ENCODE data around the gene IL19.

The IL19 gene

DNA sequence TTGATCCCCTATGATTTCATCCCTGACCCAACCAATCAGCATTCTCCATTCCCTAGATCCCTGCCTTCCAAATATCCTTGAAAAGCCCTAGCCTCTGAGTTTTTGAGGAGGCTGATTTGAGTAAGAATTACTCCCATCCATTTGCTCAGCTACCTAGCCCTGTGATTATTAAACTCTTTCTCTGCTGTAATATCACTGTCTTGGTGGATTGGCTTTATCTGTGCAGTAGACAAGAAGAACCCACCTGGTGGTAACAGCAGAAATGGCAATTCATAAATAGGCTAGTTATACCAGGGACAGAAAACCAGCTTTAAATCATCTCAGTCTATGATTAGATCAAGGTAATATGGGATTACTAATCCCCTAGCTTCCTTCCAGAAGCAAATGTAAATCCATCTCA is 107.9 kb downstream of the IL19 start:
- Mint-ChIP-seq H3K9me3 (peaks cover 24% of the 10 kb centered on the region), H3K27me3 (no peaks in the 10 kb centered on the region), H3K27ac (no peak overlapping the region), H3K36me3 (ENCODE audit: low read depth) (peaks cover 4% of the 10 kb centered on the region), H3K4me1 (ENCODE audit: low read depth) (peaks cover 17% of the 10 kb centered on the region), H3K4me3 (no peak overlapping the region)
- no peak for DNase-seq

DNA sequence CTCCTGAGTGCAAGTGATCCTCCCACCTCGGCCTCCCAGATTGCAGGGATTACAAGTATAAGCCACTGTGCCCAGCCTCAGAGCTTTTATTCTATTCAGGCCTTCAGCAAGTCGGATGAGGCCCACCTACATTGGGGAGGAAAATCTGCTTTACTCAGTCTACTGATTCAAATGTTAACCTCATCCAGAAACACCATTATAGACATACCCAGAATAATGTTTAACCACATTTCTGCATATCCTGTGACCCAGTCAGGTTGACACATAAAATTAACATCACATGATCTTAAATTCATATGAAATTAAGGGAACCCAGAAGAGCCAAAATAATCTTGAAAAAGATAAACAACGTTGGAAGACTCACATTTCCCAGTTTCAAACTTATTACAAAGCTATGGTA is 109.7 kb downstream of the IL19 start:
- Mint-ChIP-seq H3K27ac (peak overlapping the region; percentile 36), H3K4me3 (no peak overlapping the region), H3K27me3 (no peaks in the 10 kb centered on the region), H3K9me3 (peaks cover 24% of the 10 kb centered on the region), H3K36me3 (ENCODE audit: low read depth) (peaks cover 3% of the 10 kb centered on the region), H3K4me1 (ENCODE audit: low read depth) (peaks cover 17% of the 10 kb centered on the region)
- no peak for DNase-seq

DNA sequence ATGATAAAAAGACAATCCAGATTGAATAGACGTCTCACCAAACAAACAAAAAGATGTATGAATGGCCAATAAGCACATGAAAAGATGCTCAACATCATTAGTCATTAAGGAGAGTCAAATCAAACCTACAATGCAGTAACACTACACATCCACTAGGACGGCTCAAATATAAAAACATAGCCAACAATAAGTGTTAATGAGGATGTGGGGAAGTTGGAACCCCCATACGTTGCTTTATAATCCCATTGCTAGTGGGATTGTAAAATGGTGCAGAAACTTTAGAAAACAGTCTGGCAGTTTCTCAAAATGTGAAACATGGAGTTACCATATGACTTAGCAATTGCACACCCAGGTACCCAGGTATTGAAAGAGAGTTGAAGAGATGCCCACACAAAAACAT is 112.0 kb downstream of the IL19 start:
- no peak overlapping the region for H3K27ac Mint-ChIP-seq
- peaks cover 17% of the 10 kb centered on the region for H3K9me3 Mint-ChIP-seq
- peaks cover 3% of the 10 kb centered on the region for H3K36me3 Mint-ChIP-seq (ENCODE audit: low read depth)
- H3K4me1 Mint-ChIP-seq (ENCODE audit: low read depth): peaks cover 17% of the 10 kb centered on the region
- H3K4me3 Mint-ChIP-seq: no peak overlapping the region
- no peaks in the 10 kb centered on the region for H3K27me3 Mint-ChIP-seq
- no peak for DNase-seq

DNA sequence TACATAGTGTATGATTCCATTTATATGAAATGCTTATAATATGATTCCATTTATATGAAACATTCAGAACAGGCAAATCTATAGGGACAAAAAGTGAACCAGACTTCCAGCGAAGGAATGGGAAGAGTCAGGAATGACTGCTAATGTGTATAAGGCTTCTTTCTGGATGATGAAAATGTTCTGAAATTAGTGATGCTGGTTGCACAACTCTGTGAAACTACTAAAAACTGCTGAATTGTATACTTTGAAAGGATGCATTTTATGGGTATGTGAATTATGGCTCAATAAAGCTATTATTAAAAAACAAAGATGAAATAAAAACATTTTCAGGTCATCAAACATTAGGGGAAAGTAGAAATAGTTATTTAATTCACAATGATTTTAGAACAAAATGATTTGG is 112.6 kb downstream of the IL19 start:
- no peaks in the 10 kb centered on the region for H3K27me3 Mint-ChIP-seq
- H3K36me3 Mint-ChIP-seq (ENCODE audit: low read depth): peaks cover 2% of the 10 kb centered on the region
- peaks cover 17% of the 10 kb centered on the region for H3K4me1 Mint-ChIP-seq (ENCODE audit: low read depth)
- peaks cover 11% of the 10 kb centered on the region for H3K9me3 Mint-ChIP-seq
- H3K27ac Mint-ChIP-seq: no peak overlapping the region
- DNase-seq: no peak
- no peak overlapping the region for H3K4me3 Mint-ChIP-seq

DNA sequence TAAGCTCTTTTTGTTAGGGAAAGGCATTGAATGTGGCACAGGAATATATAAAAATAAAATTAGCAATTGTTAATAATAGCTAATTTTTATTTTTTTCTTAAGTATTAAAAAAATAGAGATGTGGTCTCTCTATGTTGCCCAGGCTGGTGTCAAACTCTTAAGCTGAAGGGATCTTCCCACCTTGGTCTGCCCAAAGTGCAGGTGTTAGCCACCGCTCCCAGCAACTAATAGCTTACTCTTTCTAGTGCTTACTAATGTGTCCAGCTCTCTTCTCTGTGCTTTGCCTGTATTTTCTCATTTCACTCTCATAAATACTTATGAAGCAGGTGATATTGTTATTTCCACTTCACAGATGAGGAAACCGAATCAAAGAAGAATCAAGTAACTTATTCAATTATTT is 113.3 kb downstream of the IL19 start:
- DNase-seq: no peak
- H3K27ac Mint-ChIP-seq: no peak overlapping the region
- peaks cover 6% of the 10 kb centered on the region for H3K9me3 Mint-ChIP-seq
- H3K36me3 Mint-ChIP-seq (ENCODE audit: low read depth): no peaks in the 10 kb centered on the region
- H3K4me3 Mint-ChIP-seq: no peak overlapping the region
- H3K4me1 Mint-ChIP-seq (ENCODE audit: low read depth): peaks cover 20% of the 10 kb centered on the region
- H3K27me3 Mint-ChIP-seq: no peaks in the 10 kb centered on the region

DNA sequence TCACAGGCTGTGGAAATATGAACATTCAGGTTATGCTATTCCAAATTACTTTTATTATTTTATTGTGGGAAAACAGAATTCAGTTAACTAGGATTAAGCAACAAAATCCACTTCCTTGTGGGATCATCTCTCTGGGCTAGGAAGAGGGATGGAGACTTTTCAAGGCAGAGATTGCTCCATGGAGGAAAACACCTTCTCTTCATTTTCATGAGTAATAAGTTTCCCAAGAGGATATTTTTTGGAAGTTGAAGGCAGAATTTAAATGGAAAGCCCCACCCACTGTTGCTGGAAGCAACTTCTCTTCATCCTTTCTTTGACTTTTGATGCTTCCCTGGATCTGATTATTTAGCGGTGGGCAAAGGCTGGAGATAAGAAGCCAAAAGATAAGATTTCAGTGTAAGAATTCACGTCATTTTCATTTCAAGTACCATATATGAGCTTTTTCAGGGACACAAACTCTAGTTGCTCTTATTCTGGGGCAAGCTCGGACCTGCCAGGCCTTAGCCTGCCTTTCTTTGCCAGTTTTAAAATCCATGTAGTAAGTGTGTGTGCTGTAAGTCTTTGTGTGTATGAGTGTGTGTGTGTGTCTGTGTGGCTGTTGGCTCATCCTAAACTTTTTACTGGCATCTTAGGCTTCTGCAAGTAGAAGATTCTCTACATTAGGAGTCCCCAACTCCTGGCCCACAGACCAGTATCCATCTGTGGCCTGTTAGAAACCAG is 114.9 kb downstream of the IL19 start:
- no peak for DNase-seq
- Mint-ChIP-seq H3K36me3 (ENCODE audit: low read depth) (no peaks in the 10 kb centered on the region), H3K9me3 (no peaks in the 10 kb centered on the region), H3K4me3 (no peak overlapping the region), H3K27ac (no peak overlapping the region), H3K4me1 (ENCODE audit: low read depth) (peaks cover 26% of the 10 kb centered on the region), H3K27me3 (no peaks in the 10 kb centered on the region)

DNA sequence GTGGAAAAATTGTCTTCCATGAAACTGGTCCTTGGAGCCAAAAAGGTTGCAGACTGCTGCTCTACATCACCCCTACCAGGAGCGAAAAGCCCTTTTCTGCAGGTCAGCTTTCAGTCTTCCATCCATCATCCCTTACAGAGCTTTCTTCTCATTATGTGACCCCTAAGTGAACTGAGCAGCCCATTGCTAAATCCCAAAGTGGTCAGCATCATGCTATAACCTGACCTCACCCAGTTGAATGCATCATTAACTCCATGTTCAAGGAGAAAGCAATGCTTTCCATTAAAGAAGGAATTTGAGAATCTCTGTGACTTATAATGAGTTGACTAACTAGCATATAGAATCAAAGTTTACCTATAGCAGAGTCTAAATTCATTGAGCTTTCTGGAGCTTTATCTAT is 116.3 kb downstream of the IL19 start:
- Mint-ChIP-seq H3K9me3 (no peaks in the 10 kb centered on the region), H3K36me3 (ENCODE audit: low read depth) (no peaks in the 10 kb centered on the region), H3K4me3 (no peak overlapping the region), H3K27ac (no peak overlapping the region), H3K27me3 (no peaks in the 10 kb centered on the region), H3K4me1 (ENCODE audit: low read depth) (peaks cover 36% of the 10 kb centered on the region)
- no peak for DNase-seq

DNA sequence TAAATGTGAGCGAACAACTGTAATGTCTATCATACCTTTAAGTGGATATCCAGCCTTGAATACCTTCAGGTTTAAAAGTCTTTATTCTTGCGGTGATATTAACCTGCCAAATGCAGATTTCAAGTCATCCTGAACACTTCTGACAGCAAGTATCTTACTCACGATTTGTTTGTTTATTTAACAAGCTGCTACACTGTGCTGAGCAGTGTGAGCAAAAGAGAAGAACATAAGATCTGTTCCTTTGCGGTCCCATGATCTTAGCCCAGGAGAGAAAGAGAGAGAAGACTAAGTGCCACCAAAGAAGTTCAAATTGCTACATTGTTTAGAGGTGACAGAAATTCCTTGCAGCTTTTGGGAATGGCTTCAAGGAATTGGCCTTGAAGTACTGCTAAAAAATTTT is 117.1 kb downstream of the IL19 start:
- Mint-ChIP-seq H3K9me3 (no peaks in the 10 kb centered on the region), H3K27ac (no peak overlapping the region), H3K27me3 (no peaks in the 10 kb centered on the region), H3K4me1 (ENCODE audit: low read depth) (peaks cover 38% of the 10 kb centered on the region), H3K4me3 (no peak overlapping the region), H3K36me3 (ENCODE audit: low read depth) (no peaks in the 10 kb centered on the region)
- DNase-seq: no peak

DNA sequence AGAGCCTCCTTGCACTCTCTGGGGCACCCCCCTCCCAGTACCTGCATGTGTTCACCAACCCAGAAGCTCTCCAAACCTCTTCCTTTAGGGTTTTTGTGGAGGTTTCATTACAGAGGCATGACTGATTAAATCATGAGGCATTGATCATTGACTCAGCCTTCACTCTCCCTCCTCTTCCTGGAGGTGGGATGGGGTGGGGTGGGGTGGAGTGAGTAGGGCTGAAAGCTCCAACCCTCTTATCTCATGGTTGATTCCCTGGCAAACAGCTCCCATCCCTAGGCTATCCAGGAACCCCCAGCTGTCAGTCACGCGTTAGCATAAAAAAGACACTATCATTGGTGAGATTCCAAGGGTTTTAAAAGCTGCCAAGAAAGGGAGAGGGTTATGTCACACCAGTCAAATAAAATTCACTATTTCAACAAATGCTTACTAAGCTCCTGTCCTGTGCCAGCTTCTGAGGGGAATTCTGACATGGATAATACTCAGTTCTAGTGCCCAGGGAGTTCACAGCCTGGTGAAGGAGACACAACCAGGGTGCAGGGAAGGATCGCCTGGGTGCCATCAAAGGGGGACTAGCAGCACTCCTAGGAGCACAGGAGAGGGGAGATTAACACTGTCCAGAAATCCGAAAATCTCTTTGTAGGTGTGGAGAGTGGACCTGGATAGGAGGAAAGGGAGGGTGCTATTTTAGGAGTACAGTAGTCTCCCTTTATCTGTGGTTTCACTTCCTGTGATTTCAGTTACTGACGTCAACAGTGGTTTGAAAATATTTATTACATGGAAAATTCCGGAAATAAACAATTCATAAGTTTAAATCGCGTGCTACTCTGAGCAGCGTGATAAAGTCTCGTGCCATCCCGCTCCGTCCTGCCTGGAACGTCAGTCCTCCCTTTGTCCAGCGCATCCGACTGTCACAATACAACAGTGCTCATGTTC is 119.8 kb downstream of the IL19 start:
- no peaks in the 10 kb centered on the region for H3K9me3 Mint-ChIP-seq
- H3K36me3 Mint-ChIP-seq (ENCODE audit: low read depth): no peaks in the 10 kb centered on the region
- no peak overlapping the region for H3K4me3 Mint-ChIP-seq
- H3K27ac Mint-ChIP-seq: peak overlapping the region; percentile 59
- peaks cover 61% of the 10 kb centered on the region for H3K4me1 Mint-ChIP-seq (ENCODE audit: low read depth)
- H3K27me3 Mint-ChIP-seq: no peaks in the 10 kb centered on the region
- no peak for DNase-seq

DNA sequence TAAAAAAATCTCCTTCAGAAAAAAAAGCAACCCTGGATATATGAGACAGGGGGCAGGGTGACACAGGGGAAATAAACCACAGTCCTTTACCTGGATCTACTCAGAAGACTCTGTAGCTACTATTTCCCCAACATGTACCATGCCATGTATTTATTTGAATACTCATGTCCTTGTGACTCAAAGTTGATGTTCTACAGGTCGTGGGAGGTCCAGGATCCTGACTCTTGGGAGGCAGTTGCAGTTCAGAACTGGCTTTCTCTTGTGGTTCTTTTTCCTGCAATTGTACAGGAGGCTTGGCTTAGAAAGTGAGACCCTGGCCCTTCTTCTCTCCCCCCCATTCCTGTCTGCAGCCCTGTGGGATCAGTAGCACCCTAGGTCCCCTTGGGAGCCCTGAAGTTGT is 120.8 kb downstream of the IL19 start:
- no peak for DNase-seq
- Mint-ChIP-seq H3K9me3 (no peaks in the 10 kb centered on the region), H3K4me1 (ENCODE audit: low read depth) (peaks cover 71% of the 10 kb centered on the region), H3K27ac (no peak overlapping the region), H3K36me3 (ENCODE audit: low read depth) (no peaks in the 10 kb centered on the region), H3K27me3 (no peaks in the 10 kb centered on the region), H3K4me3 (no peak overlapping the region)
